Lower lobe of right lung (tissue), 2 donors: ENCODE measurements around the gene SERINC3. TPM values are rescaled to one million over a fixed set of nuclear protein-coding genes. Genes with fewer than 3 reads are reported as not detected.

Experiments
- ATAC-seq, 2 donors: fragments of 200-7000 bp; cut with Tn5 transposase; one replicate each; pipeline ENCODE4 v1.9.1; 2020 to 2022; ENCODE audit warnings: mild to moderate bottlenecking in 2 of 2, moderate library complexity in 2 of 2
- DNase-seq: peaks from one replicate; pipeline ENCODE4 v3.0.0-alpha.2; 2020
- H3K27ac ChIP-seq: fragments of 200-600 bp; one replicate; pipeline ENCODE4 v1.8.0; 2022
- H3K27me3 ChIP-seq: fragments of 200-600 bp; one replicate; pipeline ENCODE4 v1.8.0; 2022; ENCODE audit warnings: low read depth
- H3K36me3 ChIP-seq: fragments of 200-600 bp; one replicate; pipeline ENCODE4 v1.8.0; 2022; ENCODE audit warnings: mild to moderate bottlenecking
- H3K4me1 ChIP-seq: fragments of 200-600 bp; one replicate; pipeline ENCODE4 v1.8.0; 2022
- H3K4me3 ChIP-seq: fragments of 200-600 bp; one replicate; pipeline ENCODE4 v1.8.0; 2022; ENCODE audit warnings: mild to moderate bottlenecking
- H3K9me3 ChIP-seq: fragments of 200-600 bp; one replicate; pipeline ENCODE4 v1.8.0; 2022
- intact Hi-C: fragments of 100-400 bp; cut with DNase I; formaldehyde crosslinking; loops from one replicate; pipeline ENCODE4 v1.11.0; 2022
- total RNA-seq: library from RNA; stranded (reverse); fragmentation: NEBNext Ultra II Directional; extraction: Animal tissue kit (Norgen Biotek cat#: 25700); gene quantifications from one replicate; pipeline ENCODE4 v1.2.1, GENCODE V29; 2021
- TF ChIP-seq, protein P1 (sequence below): fragments of 200-600 bp; IDR thresholded peaks from one replicate; pipeline ENCODE4 v1.8.0; 2022; ENCODE audit warnings: antibody characterized with exemption, mild to moderate bottlenecking
- donor health status: DM: no; HTN: yes; CAD: no; lungs with severe emphysema.

SERINC3 gene
- total RNA-seq, 1 donor from 2014 or later, result 133 TPM

DNA sequence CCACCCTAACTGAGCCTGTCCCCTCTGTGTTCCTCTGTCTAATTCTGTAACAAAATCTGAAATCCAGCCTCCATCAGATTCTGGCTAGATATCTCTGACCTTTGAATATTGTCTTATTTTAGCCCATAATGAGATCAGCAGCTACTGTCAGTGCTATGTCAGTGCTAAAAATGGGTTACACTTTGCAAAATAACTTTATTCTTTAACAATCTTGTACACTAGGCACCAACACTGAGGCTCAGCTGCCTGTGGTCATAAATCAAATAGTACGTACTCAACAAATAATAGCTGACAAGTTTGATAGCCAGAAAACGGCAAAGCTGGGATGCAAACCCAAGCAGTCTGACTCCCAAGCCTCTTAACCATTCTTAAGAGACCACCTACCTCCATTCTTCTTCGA is 24.1 kb downstream of the SERINC3 start:
- no peak overlapping the region for H3K4me3 ChIP-seq
- H3K27me3 ChIP-seq, result no peaks in the 10 kb centered on the region
- no peak for ATAC-seq
- no peak overlapping the region for H3K27ac ChIP-seq
- TF ChIP-seq, protein P1, sequence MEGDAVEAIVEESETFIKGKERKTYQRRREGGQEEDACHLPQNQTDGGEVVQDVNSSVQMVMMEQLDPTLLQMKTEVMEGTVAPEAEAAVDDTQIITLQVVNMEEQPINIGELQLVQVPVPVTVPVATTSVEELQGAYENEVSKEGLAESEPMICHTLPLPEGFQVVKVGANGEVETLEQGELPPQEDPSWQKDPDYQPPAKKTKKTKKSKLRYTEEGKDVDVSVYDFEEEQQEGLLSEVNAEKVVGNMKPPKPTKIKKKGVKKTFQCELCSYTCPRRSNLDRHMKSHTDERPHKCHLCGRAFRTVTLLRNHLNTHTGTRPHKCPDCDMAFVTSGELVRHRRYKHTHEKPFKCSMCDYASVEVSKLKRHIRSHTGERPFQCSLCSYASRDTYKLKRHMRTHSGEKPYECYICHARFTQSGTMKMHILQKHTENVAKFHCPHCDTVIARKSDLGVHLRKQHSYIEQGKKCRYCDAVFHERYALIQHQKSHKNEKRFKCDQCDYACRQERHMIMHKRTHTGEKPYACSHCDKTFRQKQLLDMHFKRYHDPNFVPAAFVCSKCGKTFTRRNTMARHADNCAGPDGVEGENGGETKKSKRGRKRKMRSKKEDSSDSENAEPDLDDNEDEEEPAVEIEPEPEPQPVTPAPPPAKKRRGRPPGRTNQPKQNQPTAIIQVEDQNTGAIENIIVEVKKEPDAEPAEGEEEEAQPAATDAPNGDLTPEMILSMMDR, result no peak
- H3K4me1 ChIP-seq, result no peaks in the 10 kb centered on the region
- H3K36me3 ChIP-seq, result peaks cover 98% of the 10 kb centered on the region
- no peak for DNase-seq
- intact Hi-C loops, result no loop called here
- no peaks in the 10 kb centered on the region for H3K9me3 ChIP-seq

DNA sequence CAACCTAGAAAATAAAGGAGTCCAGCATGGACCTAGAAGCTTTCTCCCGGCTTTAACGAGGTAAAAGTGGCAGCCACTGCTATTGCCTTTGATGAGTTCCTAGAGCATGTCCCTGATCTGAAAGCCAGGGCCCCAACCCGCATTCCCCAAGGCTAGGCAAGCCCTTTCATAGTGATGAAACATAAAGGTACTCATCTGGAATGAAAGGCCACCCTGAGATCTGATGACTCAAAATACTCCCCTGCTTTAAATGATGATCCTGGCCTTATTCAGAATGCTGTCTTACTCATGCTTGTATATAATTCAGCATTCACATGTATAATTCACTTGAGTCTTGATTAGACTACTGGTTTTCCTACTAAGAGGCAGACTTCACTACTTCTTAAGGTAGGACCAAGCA is 24.9 kb downstream of the SERINC3 start:
- Histone ChIP-seq H3K4me3 (no peak overlapping the region), H3K36me3 (peaks cover 97% of the 10 kb centered on the region), H3K9me3 (no peaks in the 10 kb centered on the region), H3K27me3 (no peaks in the 10 kb centered on the region), H3K4me1 (no peaks in the 10 kb centered on the region), H3K27ac (no peak overlapping the region)
- TF ChIP-seq, protein P1, result no peak
- no peak for ATAC-seq
- intact Hi-C loops, result no loop called here
- no peak for DNase-seq

DNA sequence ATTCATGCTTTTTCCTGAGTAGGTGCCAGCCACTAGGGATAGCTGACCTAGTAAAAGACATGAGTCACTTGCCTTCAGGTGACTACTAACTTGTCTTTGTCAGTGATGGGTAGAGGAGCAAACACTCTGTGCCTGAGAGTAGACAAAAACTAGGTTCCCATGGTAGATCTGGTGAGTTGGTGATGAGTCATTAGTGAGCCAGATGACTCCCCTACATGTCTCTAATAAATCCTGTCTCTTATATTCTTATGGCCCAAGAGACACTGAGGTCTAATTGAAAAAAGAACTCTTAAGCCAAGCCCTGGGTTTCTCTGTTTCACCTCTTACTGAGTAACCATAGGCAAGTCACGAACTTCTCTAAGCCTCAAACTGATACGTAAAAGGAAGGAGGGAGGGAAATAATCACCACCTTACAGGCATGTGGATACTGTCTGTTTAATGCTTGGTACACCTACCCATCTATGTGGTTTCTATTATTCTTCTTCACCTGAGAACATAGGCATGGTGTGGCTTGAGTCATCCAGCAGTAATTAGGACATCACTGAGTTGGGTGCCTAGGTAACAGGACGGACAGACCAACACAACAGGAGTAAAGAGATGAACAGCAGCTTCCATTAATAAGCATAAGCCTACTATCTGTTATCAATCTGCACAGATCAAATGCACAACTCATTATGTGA is 25.9 kb downstream of the SERINC3 start:
- ATAC-seq, result no peak
- H3K36me3 ChIP-seq, result peaks cover 97% of the 10 kb centered on the region
- intact Hi-C loops, result no loop called here
- DNase-seq, result no peak
- H3K4me3 ChIP-seq, result no peak overlapping the region
- peak overlapping the region; percentile 0 for H3K27ac ChIP-seq
- H3K9me3 ChIP-seq, result no peaks in the 10 kb centered on the region
- no peaks in the 10 kb centered on the region for H3K4me1 ChIP-seq
- no peaks in the 10 kb centered on the region for H3K27me3 ChIP-seq
- TF ChIP-seq, protein P1, result no peak

DNA sequence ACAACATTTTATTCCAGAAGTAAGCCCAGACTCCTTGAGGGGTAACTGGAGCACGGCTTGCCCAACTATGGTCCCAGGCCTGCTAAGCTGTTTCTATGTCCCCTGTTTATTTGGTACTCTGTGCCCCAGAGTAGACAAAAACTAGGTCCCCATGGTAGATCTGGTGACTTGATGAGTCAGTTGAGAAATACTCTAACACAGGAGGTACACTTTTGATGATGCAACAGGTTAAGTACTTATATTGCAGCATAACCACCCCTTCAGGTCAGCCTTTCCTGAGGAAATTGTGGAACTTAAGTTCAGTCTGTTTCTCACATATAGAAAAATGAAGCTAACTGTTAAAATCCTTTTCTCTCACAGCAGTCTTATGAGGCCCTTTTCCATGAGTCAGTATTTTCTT is 26.6 kb downstream of the SERINC3 start:
- ATAC-seq, result peak; percentile 76 to 81
- Histone ChIP-seq H3K4me1 (no peaks in the 10 kb centered on the region), H3K36me3 (peaks cover 97% of the 10 kb centered on the region), H3K9me3 (no peaks in the 10 kb centered on the region), H3K27me3 (no peaks in the 10 kb centered on the region), H3K27ac (peak overlapping the region; percentile 0), H3K4me3 (no peak overlapping the region)
- DNase-seq, result no peak
- TF ChIP-seq, protein P1, result no peak
- intact Hi-C loops, result no loop called here

DNA sequence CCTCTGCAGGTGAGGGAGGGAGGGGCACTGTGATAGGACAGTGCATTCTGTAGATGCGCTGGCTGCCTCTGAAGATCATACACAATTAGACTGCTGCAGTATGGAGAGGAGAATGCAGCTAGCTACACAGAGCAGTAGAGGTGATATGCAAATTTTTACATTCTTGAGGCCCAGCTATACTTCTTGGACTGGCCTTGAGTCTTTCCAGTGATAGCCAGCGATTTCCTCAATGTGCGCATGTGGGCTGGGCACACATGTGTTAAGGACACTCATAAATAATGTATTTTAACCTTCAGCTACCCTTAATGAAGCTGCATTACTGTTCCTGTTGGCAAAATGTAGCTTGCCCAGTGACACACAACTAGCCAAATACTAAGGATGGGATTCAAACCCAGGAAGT is 27.2 kb downstream of the SERINC3 start:
- no peaks in the 10 kb centered on the region for H3K4me1 ChIP-seq
- peaks cover 97% of the 10 kb centered on the region for H3K36me3 ChIP-seq
- intact Hi-C loops, result no loop called here
- peak overlapping the region; percentile 0 for H3K27ac ChIP-seq
- no peak for ATAC-seq
- no peak for DNase-seq
- TF ChIP-seq, protein P1, result no peak
- H3K4me3 ChIP-seq, result no peak overlapping the region
- H3K9me3 ChIP-seq, result no peaks in the 10 kb centered on the region
- H3K27me3 ChIP-seq, result no peaks in the 10 kb centered on the region
